H1 (cell line): Measurements from ENCODE around the gene C2CD5. TPM values are rescaled to one million over a fixed set of nuclear protein-coding genes. Genes with fewer than 3 reads are reported as not detected.

ENCODE experiments used
- CTCF ChIA-PET: fragments of 300-600 bp; sonication (Branson Sonifier 250); formaldehyde crosslinking; loops from one replicate; lab custom pipeline; 2021; ENCODE audit not compliant: partially characterized antibody; lab: Charles Lee
- POLR2A ChIA-PET: fragments of 300-600 bp; sonication (Branson Sonifier 250); formaldehyde crosslinking; loops from one replicate; lab custom pipeline; 2021; ENCODE audit warnings: inconsistent platforms; ENCODE audit not compliant: partially characterized antibody; lab: Charles Lee
- DNase-seq, 2 experiments: peaks; one replicate each; pipeline versions ENCODE4 v3.0.0 to v3.0.0-alpha.2; 2010 to 2022; ENCODE audit warnings: low spot score in 2 of 2, low read depth in 1 of 2, mixed read lengths in 1 of 2
- FAIRE-seq: peaks from 2 replicates; lab custom pipeline; 2011; peaks lifted over from hg19 to GRCh38; lab: Jason Lieb, UNC
- H2AFZ ChIP-seq: 2 replicates; pipeline ENCODE4 v1.8.1; 2012; ENCODE audit warnings: low read length, inconsistent platforms
- H2AK5ac ChIP-seq: 2 replicates; pipeline ENCODE4 v1.6.1; 2013; ENCODE audit warnings: low read depth, low read length
- H2BK120ac ChIP-seq: replicated peaks from 2 replicates; pipeline ENCODE3; 2013; ENCODE audit warnings: low read depth, low read length, inconsistent platforms
- H2BK12ac ChIP-seq: 2 replicates; pipeline ENCODE4 v1.6.1; 2013; ENCODE audit warnings: low read depth, low read length
- H2BK15ac ChIP-seq: 2 replicates; pipeline ENCODE4 v1.6.1; 2013; ENCODE audit warnings: low read length
- H2BK20ac ChIP-seq: 2 replicates; pipeline ENCODE4 v1.6.1; 2013; ENCODE audit warnings: low read length
- H2BK5ac ChIP-seq: 2 replicates; pipeline ENCODE4 v1.6.1; 2013; ENCODE audit warnings: low read depth, low read length
- H3K14ac ChIP-seq: 2 replicates; pipeline ENCODE4 v1.6.1; 2013; ENCODE audit warnings: inconsistent platforms; ENCODE audit not compliant: insufficient read length
- H3K18ac ChIP-seq: 2 replicates; pipeline ENCODE4 v1.6.1; 2013; ENCODE audit warnings: low read length; ENCODE audit errors: extremely low read depth
- H3K23ac ChIP-seq: 2 replicates; pipeline ENCODE4 v1.6.1; 2013; ENCODE audit warnings: inconsistent platforms; ENCODE audit not compliant: insufficient read length
- H3K23me2 ChIP-seq: 2 replicates; pipeline ENCODE4 v1.6.1; 2013; ENCODE audit warnings: low read depth, low read length
- H3K27ac ChIP-seq: 2 replicates; pipeline ENCODE4 v1.6.1; 2011; ENCODE audit warnings: low read depth, low read length, inconsistent platforms
- H3K27me3 ChIP-seq, 4 experiments: replicated peaks in 1 of 4; 1 replicate in 1 of 4; 2 replicates in 3 of 4; pipeline versions ENCODE4 v1.6.1 to v1.8.1; 2011 to 2013; ENCODE audit warnings: low read length in 3 of 4, mild to moderate bottlenecking in 3 of 4, inconsistent platforms in 2 of 4, mixed read lengths in 2 of 4, moderate library complexity in 1 of 4; ENCODE audit not compliant: control insufficient read depth in 3 of 4, insufficient read depth in 3 of 4; ENCODE audit errors: extremely low read depth in 1 of 4
- H3K36me3 ChIP-seq, 4 experiments: 2 replicates each; pipeline versions ENCODE4 v1.6.1 to v1.8.1; 2011 to 2013; ENCODE audit warnings: mild to moderate bottlenecking in 4 of 4, low read length in 3 of 4, moderate library complexity in 2 of 4, control low read depth in 1 of 4, inconsistent platforms in 1 of 4; ENCODE audit not compliant: insufficient read depth in 4 of 4, control insufficient read depth in 2 of 4
- H3K4ac ChIP-seq: replicated peaks from 2 replicates; pipeline ENCODE3; 2013; ENCODE audit warnings: low read length, low read depth, mixed read lengths, inconsistent platforms; ENCODE audit not compliant: insufficient read length
- H3K4me1 ChIP-seq, 4 experiments: replicated peaks in 1 of 4; 1 replicate in 1 of 4; 2 replicates in 3 of 4; pipeline versions ENCODE4 v1.6.1 to v1.8.1; 2011 to 2013; ENCODE audit warnings: low read length in 3 of 4, inconsistent platforms in 2 of 4, mixed read lengths in 1 of 4; ENCODE audit not compliant: insufficient read depth in 4 of 4, control insufficient read depth in 3 of 4
- H3K4me2 ChIP-seq, 2 experiments: 2 replicates each; pipeline versions ENCODE4 v1.6.1 to v1.8.1; 2011 to 2013; ENCODE audit warnings: low read depth in 2 of 2, low read length in 2 of 2, control low read depth in 1 of 2, inconsistent platforms in 1 of 2, mild to moderate bottlenecking in 1 of 2; ENCODE audit not compliant: insufficient read depth in 1 of 2
- H3K4me3 ChIP-seq, 4 experiments: fragments of 200-600, 300-600 bp in 1 of 4; sonication (generic), shearing (Covaris generic), sonication (Bioruptor Twin) in 1 of 4; 2 replicates each; pipeline versions ENCODE4 v1.5.1 to v1.8.1; 2011 to 2016; ENCODE audit warnings: low read length in 4 of 4, low read depth in 3 of 4, control low read depth in 2 of 4, inconsistent platforms in 2 of 4, mild to moderate bottlenecking in 2 of 4, mixed read lengths in 1 of 4, moderate library complexity in 1 of 4; ENCODE audit not compliant: insufficient read depth in 2 of 4; ENCODE audit errors: extremely low read depth in 1 of 4
- H3K56ac ChIP-seq: replicated peaks from 2 replicates; pipeline ENCODE3; 2013; ENCODE audit warnings: low read depth, mild to moderate bottlenecking, mixed read lengths, low read length, inconsistent platforms; ENCODE audit not compliant: insufficient read length
- H3K79me1 ChIP-seq: 2 replicates; pipeline ENCODE4 v1.6.1; 2013; ENCODE audit warnings: low read depth, low read length, control low read depth
- H3K79me2 ChIP-seq, 2 experiments: 2 replicates each; pipeline versions ENCODE4 v1.6.1 to v1.8.1; 2012 to 2013; ENCODE audit warnings: low read length in 2 of 2, mild to moderate bottlenecking in 2 of 2, inconsistent platforms in 1 of 2; ENCODE audit not compliant: insufficient read depth in 2 of 2, control insufficient read depth in 1 of 2
- H3K9ac ChIP-seq, 4 experiments: replicated peaks in 1 of 4; 1 replicate in 1 of 4; 2 replicates in 3 of 4; pipeline versions ENCODE4 v1.6.1 to v1.8.1; 2011 to 2013; ENCODE audit warnings: low read depth in 3 of 4, low read length in 3 of 4, control low read depth in 2 of 4, mild to moderate bottlenecking in 2 of 4, moderate library complexity in 2 of 4, inconsistent platforms in 1 of 4; ENCODE audit errors: extremely low read depth in 1 of 4
- H3K9me3 ChIP-seq, 2 experiments: 2 replicates each; pipeline versions ENCODE4 v1.6.1 to v1.8.1; 2012 to 2013; ENCODE audit warnings: mild to moderate bottlenecking in 2 of 2, moderate library complexity in 2 of 2, control low read depth in 1 of 2, inconsistent platforms in 1 of 2, low read depth in 1 of 2, low read length in 1 of 2, mixed read lengths in 1 of 2; ENCODE audit not compliant: insufficient read depth in 2 of 2
- H4K20me1 ChIP-seq, 2 experiments: replicated peaks in 1 of 2; 2 replicates each; pipeline versions ENCODE3 to v1.8.1; 2011 to 2013; ENCODE audit warnings: inconsistent platforms in 2 of 2, low read length in 2 of 2, mild to moderate bottlenecking in 1 of 2; ENCODE audit not compliant: insufficient read depth in 2 of 2, control insufficient read depth in 1 of 2
- H4K5ac ChIP-seq: 2 replicates; pipeline ENCODE4 v1.6.1; 2013; ENCODE audit warnings: low read length, low read depth, mixed read lengths, inconsistent platforms; ENCODE audit not compliant: insufficient read length
- H4K8ac ChIP-seq: 2 replicates; pipeline ENCODE4 v1.8.0; 2013; ENCODE audit warnings: mild to moderate bottlenecking, moderate library complexity, low read length, inconsistent platforms; ENCODE audit not compliant: insufficient read depth; ENCODE audit errors: extremely low read depth
- H4K91ac ChIP-seq: replicated peaks from 2 replicates; pipeline ENCODE3; 2013; ENCODE audit warnings: low read length, mixed read lengths, inconsistent platforms; ENCODE audit not compliant: insufficient read length
- ATF3 ChIP-seq: IDR thresholded peaks from 2 replicates; pipeline ENCODE4 v1.6.1; 2011; ENCODE audit warnings: low read depth, mild to moderate bottlenecking, low read length; ENCODE audit not compliant: insufficient read depth
- CBX5 ChIP-seq: fragments of 300-800, 300-1000 bp; sonication (generic); IDR thresholded peaks from 2 replicates; pipeline ENCODE4 v1.7.1; 2016; ENCODE audit warnings: antibody characterized with exemption, low read length, low read depth
- EP300 ChIP-seq, 2 experiments: IDR thresholded peaks; 1 replicate in 1 of 2; 2 replicates in 1 of 2; pipeline ENCODE4 v1.6.1; 2011 to 2012; ENCODE audit warnings: low read depth in 2 of 2, low read length in 2 of 2, mild to moderate bottlenecking in 2 of 2, borderline replicate concordance in 1 of 2, inconsistent platforms in 1 of 2, moderate library complexity in 1 of 2
- HDAC2 ChIP-seq, 2 experiments: fragments of 300-600 bp in 1 of 2; sonication (generic) in 1 of 2; IDR thresholded peaks; 2 replicates each; pipeline ENCODE4 v1.6.1; 2011 to 2012; ENCODE audit warnings: low read depth in 2 of 2, low read length in 2 of 2, mild to moderate bottlenecking in 2 of 2, moderate library complexity in 2 of 2, borderline replicate concordance in 1 of 2, inconsistent platforms in 1 of 2
- POLR2AphosphoS5 ChIP-seq: IDR thresholded peaks from 2 replicates; pipeline ENCODE4 v1.6.1; 2011; ENCODE audit warnings: low read depth, low read length
- RBBP5 ChIP-seq: IDR thresholded peaks from 2 replicates; pipeline ENCODE4 v1.7.1; 2012; ENCODE audit warnings: low read depth, mild to moderate bottlenecking, inconsistent platforms, low read length, moderate library complexity, borderline replicate concordance
- YY1 ChIP-seq: IDR thresholded peaks from 2 replicates; pipeline ENCODE4 v1.6.1; 2011; ENCODE audit warnings: low read depth, mild to moderate bottlenecking, low read length
- polyA plus RNA-seq, 7 experiments: library from polyadenylated mRNA; depleted of rRNA in 3 of 7; stranded (reverse) in 5 of 7; unstranded in 2 of 7; fragments of >200 nt in 5 of 7; fragments of 200-250 nt in 2 of 7; gene quantifications; 1 replicate in 5 of 7; 2 replicates in 1 of 7; 4 replicates in 1 of 7; pipeline versions ENCODE4 v1.2.1 to v1.2.3, GENCODE V29; 2011 to 2013; ENCODE audit warnings: missing spikeins in 2 of 7, mixed read lengths in 2 of 7
- total RNA-seq: library from RNA; stranded (reverse); fragmentation: NEBNext Ultra II Directional; extraction: Animal tissue kit (Norgen Biotek cat#: 25700); gene quantifications from 2 replicates; pipeline ENCODE4 v1.2.1, GENCODE V29; 2021

The C2CD5 gene
- total and polyA plus RNA-seq, 2 of the 8 experiments (the other 6 are each of a cell fraction or from before 2014, with no cell fraction given): 21.9 to 45.9 TPM

GRCh38 chr12:22551624-22552023 lies 7.3 kb upstream of the C2CD5 start:
- no peak overlapping the region for H3K9ac ChIP-seq
- H3K27me3 ChIP-seq: no peaks in the 10 kb centered on the region
- FAIRE-seq (no peak), DNase-seq (no peak)
- no peaks in the 10 kb centered on the region for H3K36me3 ChIP-seq
- no peak overlapping the region for H3K4me2 ChIP-seq
- no peak overlapping the region for H3K27ac ChIP-seq
- H4K8ac ChIP-seq: no peak overlapping the region
- no peak overlapping the region for H3K56ac ChIP-seq
- no peak overlapping the region for H2BK20ac ChIP-seq
- no peak overlapping the region for H2BK5ac ChIP-seq
- TF ChIP-seq HDAC2 (IDR thresholded peaks at IDR 0.05; ENCODE audit: borderline replicate concordance in 1 of 2, low read depth in 2 of 2, low read length in 2 of 2): no peak
- TF ChIP-seq CBX5: no peak
- no peak for TF ChIP-seq ATF3
- TF ChIP-seq YY1: no peak
- TF ChIP-seq RBBP5: no peak
- TF ChIP-seq EP300 (IDR thresholded peaks at IDR 0.05; ENCODE audit: borderline replicate concordance in 1 of 2, low read depth in 2 of 2, low read length in 2 of 2): no peak
- no peak for TF ChIP-seq POLR2AphosphoS5
- H4K91ac ChIP-seq: no peak overlapping the region
- H3K79me1 ChIP-seq: no peaks in the 10 kb centered on the region
- H3K18ac ChIP-seq: no peak overlapping the region
- H3K79me2 ChIP-seq: no peaks in the 10 kb centered on the region
- no peaks in the 10 kb centered on the region for H4K20me1 ChIP-seq
- no peak overlapping the region for H3K23ac ChIP-seq
- no peak overlapping the region for H3K14ac ChIP-seq
- H3K4me1 ChIP-seq: peaks cover 0 to 10% (median 1%) of the 10 kb centered on the region in 4 experiments; a peak in 2 of 7 replicates
- H3K4ac ChIP-seq: no peak overlapping the region
- H2BK120ac ChIP-seq: no peak overlapping the region
- no peak overlapping the region for H2AK5ac ChIP-seq
- POLR2A ChIA-PET: interaction anchor here (1.2 to 1.3 kb wide), 3 partner anchors 13 to 73 kb away, joined by 3 read pairs; partner anchors contain the start of gene ETNK1
- H4K5ac ChIP-seq: no peak overlapping the region
- H2BK15ac ChIP-seq: no peak overlapping the region
- no peak overlapping the region for H2AFZ ChIP-seq
- H3K4me3 ChIP-seq: no peak overlapping the region
- peaks cover 0 to 8% of the 10 kb centered on the region in 2 experiments; a peak in 3 of 4 replicates for H3K9me3 ChIP-seq
- CTCF ChIA-PET: interaction anchor here (0.9 to 2.2 kb wide), 3 partner anchors 9 to 22 kb away, joined by 3 to 8 read pairs (median 4); no protein-coding TSS in a partner anchor
- no peak overlapping the region for H2BK12ac ChIP-seq
- H3K23me2 ChIP-seq: no peaks in the 10 kb centered on the region
